H9 (cell line): ENCODE data around the gene SQOR. TPM values are rescaled to one million over a fixed set of nuclear protein-coding genes. Genes with fewer than 3 reads are reported as not detected.

Source experiments
- DNase-seq: peaks from one replicate; pipeline ENCODE4 v3.0.0-alpha.2; 2017
- H2AFZ ChIP-seq: one replicate; pipeline ENCODE4 v1.6.1; 2013; ENCODE audit warnings: mild to moderate bottlenecking, low read length, control low read depth, moderate library complexity
- H2AK5ac ChIP-seq: 2 replicates; pipeline ENCODE4 v1.6.1; 2013; ENCODE audit warnings: low read length, control low read depth, mixed read lengths; ENCODE audit not compliant: insufficient read length
- H2BK120ac ChIP-seq: one replicate; pipeline ENCODE4 v1.6.1; 2013; ENCODE audit warnings: low read depth, mild to moderate bottlenecking, low read length, control low read depth, inconsistent platforms; ENCODE audit not compliant: poor library complexity, severe bottlenecking
- H2BK12ac ChIP-seq: 2 replicates; pipeline ENCODE4 v1.6.1; 2013; ENCODE audit warnings: low read length, control low read depth, mixed read lengths, low read depth; ENCODE audit not compliant: insufficient read length
- H2BK15ac ChIP-seq: 2 replicates; pipeline ENCODE4 v1.6.1; 2013; ENCODE audit warnings: low read depth, low read length, control low read depth
- H2BK20ac ChIP-seq: one replicate; pipeline ENCODE4 v1.6.1; 2013; ENCODE audit warnings: low read depth, mild to moderate bottlenecking, low read length, control low read depth, inconsistent platforms; ENCODE audit not compliant: poor library complexity, severe bottlenecking
- H2BK5ac ChIP-seq: 2 replicates; pipeline ENCODE4 v1.6.1; 2013; ENCODE audit warnings: low read length, control low read depth, mixed read lengths; ENCODE audit not compliant: insufficient read length
- H3K14ac ChIP-seq: 2 replicates; pipeline ENCODE4 v1.6.1; 2013; ENCODE audit warnings: low read length, control low read depth; ENCODE audit not compliant: insufficient read depth
- H3K18ac ChIP-seq: 2 replicates; pipeline ENCODE4 v1.6.1; 2013; ENCODE audit warnings: low read depth, mild to moderate bottlenecking, mixed read lengths, low read length, control low read depth; ENCODE audit not compliant: insufficient read length
- H3K23ac ChIP-seq: 2 replicates; pipeline ENCODE4 v1.6.1; 2013; ENCODE audit warnings: low read length, control low read depth, mixed read lengths, low read depth; ENCODE audit not compliant: insufficient read length
- H3K23me2 ChIP-seq: 2 replicates; pipeline ENCODE4 v1.6.1; 2013; ENCODE audit warnings: low read depth, mild to moderate bottlenecking, mixed read lengths, low read length, control low read depth; ENCODE audit not compliant: insufficient read length, poor library complexity, severe bottlenecking
- H3K27ac ChIP-seq: 2 replicates; pipeline ENCODE4 v1.5.1; 2013; ENCODE audit warnings: low read length, control low read depth, mixed read lengths, low read depth; ENCODE audit not compliant: insufficient read length
- H3K27me3 ChIP-seq: 2 replicates; pipeline ENCODE4 v1.6.1; 2013; ENCODE audit warnings: low read length, control low read depth, inconsistent platforms; ENCODE audit not compliant: insufficient read depth
- H3K4ac ChIP-seq: 2 replicates; pipeline ENCODE4 v1.6.1; 2013; ENCODE audit warnings: low read depth, mild to moderate bottlenecking, control low read depth, inconsistent platforms, low read length, moderate library complexity
- H3K4me1 ChIP-seq: 2 replicates; pipeline ENCODE4 v1.6.1; 2013; ENCODE audit warnings: low read length, control low read depth, inconsistent platforms; ENCODE audit not compliant: insufficient read depth
- H3K4me2 ChIP-seq: 2 replicates; pipeline ENCODE4 v1.6.1; 2013; ENCODE audit warnings: low read length, control low read depth, mixed read lengths; ENCODE audit not compliant: insufficient read length, insufficient read depth
- H3K56ac ChIP-seq: 2 replicates; pipeline ENCODE4 v1.6.1; 2013; ENCODE audit warnings: low read depth, mild to moderate bottlenecking, mixed read lengths, low read length, control low read depth; ENCODE audit not compliant: insufficient read length
- H3K79me1 ChIP-seq: 2 replicates; pipeline ENCODE4 v1.6.1; 2013; ENCODE audit warnings: low read depth, mild to moderate bottlenecking, moderate library complexity, low read length, control low read depth, inconsistent platforms; ENCODE audit not compliant: insufficient read depth, poor library complexity, severe bottlenecking
- H3K79me2 ChIP-seq: 2 replicates; pipeline ENCODE4 v1.6.1; 2013; ENCODE audit warnings: low read length, control low read depth, inconsistent platforms; ENCODE audit not compliant: insufficient read depth
- H3K9ac ChIP-seq: 2 replicates; pipeline ENCODE4 v1.6.1; 2013; ENCODE audit warnings: low read length, control low read depth, mixed read lengths; ENCODE audit not compliant: insufficient read length; ENCODE audit errors: extremely low read depth
- H3K9me3 ChIP-seq: one replicate; pipeline ENCODE4 v1.6.1; 2013; ENCODE audit warnings: low read depth, low read length, inconsistent platforms; ENCODE audit not compliant: control insufficient read depth
- H3T11ph ChIP-seq: one replicate; pipeline ENCODE4 v1.6.1; 2013; ENCODE audit warnings: mild to moderate bottlenecking, low read length, control low read depth, inconsistent platforms
- H4K20me1 ChIP-seq: one replicate; pipeline ENCODE4 v1.6.1; 2013; ENCODE audit not compliant: control insufficient read depth, insufficient read length, insufficient read depth
- H4K5ac ChIP-seq: 2 replicates; pipeline ENCODE4 v1.6.1; 2013; ENCODE audit warnings: low read depth, mild to moderate bottlenecking, mixed read lengths, low read length, control low read depth; ENCODE audit not compliant: insufficient read length
- H4K8ac ChIP-seq: replicated peaks from 2 replicates; pipeline ENCODE4 v1.6.1; 2013; ENCODE audit warnings: low read length, control low read depth, mixed read lengths, low read depth; ENCODE audit not compliant: insufficient read length
- H4K91ac ChIP-seq: 2 replicates; pipeline ENCODE4 v1.6.1; 2013; ENCODE audit warnings: low read depth, mild to moderate bottlenecking, moderate library complexity, mixed read lengths, low read length, control low read depth; ENCODE audit not compliant: insufficient read length
- H3K27ac Mint-ChIP-seq, 3 experiments: 2 replicates in 2 of 3; 3 replicates in 1 of 3; pipeline ENCODE4 v1.8.0; 2020 to 2021; ENCODE audit warnings: mixed read lengths in 3 of 3, mild to moderate bottlenecking in 1 of 3, moderate library complexity in 1 of 3
- H3K27me3 Mint-ChIP-seq: 2 replicates; pipeline ENCODE4 v1.8.0; 2021; ENCODE audit warnings: low read depth, mild to moderate bottlenecking, moderate library complexity, mixed read lengths
- H3K36me3 Mint-ChIP-seq, 3 experiments: 2 replicates in 2 of 3; 3 replicates in 1 of 3; pipeline ENCODE4 v1.8.0; 2020 to 2021; ENCODE audit warnings: low read depth in 3 of 3, mixed read lengths in 3 of 3; ENCODE audit not compliant: insufficient read depth in 1 of 3
- H3K4me1 Mint-ChIP-seq, 2 experiments: 2 replicates each; pipeline ENCODE4 v1.8.0; 2020; ENCODE audit warnings: mixed read lengths in 2 of 2
- H3K4me3 Mint-ChIP-seq, 2 experiments: 2 replicates in 1 of 2; 3 replicates in 1 of 2; pipeline ENCODE4 v1.8.0; 2020 to 2021; ENCODE audit warnings: mild to moderate bottlenecking in 2 of 2, mixed read lengths in 2 of 2, moderate library complexity in 1 of 2
- H3K9me3 Mint-ChIP-seq, 2 experiments: 2 replicates in 1 of 2; 3 replicates in 1 of 2; pipeline ENCODE4 v1.8.0; 2020; ENCODE audit warnings: mild to moderate bottlenecking in 2 of 2, mixed read lengths in 2 of 2, moderate library complexity in 1 of 2
- WGBS: extraction: QIAGEN DNeasy Blood & Tissue Kit; methylation state at CpG from one replicate; pipeline ENCODE4 v1.1.7; 2013; ENCODE audit warnings: missing lambda C conversion rate, low lambda C conversion rate, mixed read lengths; ENCODE audit not compliant: insufficient read length; ENCODE audit errors: extremely low coverage; 5-methylcytosine and 5-hydroxymethylcytosine counted together
- total RNA-seq: library from RNA; stranded (reverse); gene quantifications from 2 replicates; pipeline ENCODE4 v1.2.1, GENCODE V29; 2021
- TF ChIP-seq, protein P1 (sequence below): fragments of 200-600 bp; sonication (generic); conservative IDR thresholded peaks from 3 replicates; pipeline ENCODE4 v1.8.0; 2021; ENCODE audit warnings: antibody characterized with exemption, mild to moderate bottlenecking

Gene SQOR
- total RNA-seq, 1 experiment from 2014 or later = 0.17 TPM

DNA sequence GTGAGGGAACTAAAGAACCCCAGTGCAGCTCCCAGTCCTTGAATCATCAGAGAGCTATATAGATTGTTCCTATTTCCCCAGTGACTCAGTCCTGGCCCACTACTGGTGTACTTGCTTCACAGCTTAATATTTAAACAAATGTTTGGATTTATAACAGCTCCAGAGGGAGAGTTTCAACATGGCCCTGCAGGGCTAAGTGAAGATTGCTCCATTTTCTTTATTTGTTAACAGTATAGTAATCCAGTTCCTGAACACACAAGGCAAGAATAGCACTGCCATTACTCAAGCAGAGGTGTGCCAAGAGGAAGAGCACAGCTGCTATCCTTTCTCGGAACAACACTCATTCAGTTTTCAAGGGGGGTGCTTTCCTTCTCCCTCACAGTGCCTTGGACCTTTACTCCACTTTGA is 6.5 kb downstream of the SQOR start:
- Histone ChIP-seq H3T11ph (no peak overlapping the region), H2AFZ (no peak overlapping the region), H3K23ac (no peak overlapping the region), H2BK12ac (no peak overlapping the region), H3K9me3 (no peaks in the 10 kb centered on the region), H3K27ac (no peak overlapping the region), H3K4ac (no peak overlapping the region), H4K5ac (no peak overlapping the region), H2BK20ac (no peak overlapping the region), H2AK5ac (no peak overlapping the region), H4K20me1 (no peaks in the 10 kb centered on the region), H3K79me2 (no peaks in the 10 kb centered on the region), H3K23me2 (no peaks in the 10 kb centered on the region), H3K56ac (no peak overlapping the region), H3K4me2 (no peak overlapping the region), H3K27me3 (no peaks in the 10 kb centered on the region), H3K18ac (no peak overlapping the region), H3K79me1 (no peaks in the 10 kb centered on the region), H4K8ac (no peak overlapping the region), H3K9ac (no peak overlapping the region), H2BK120ac (no peak overlapping the region), H3K14ac (no peak overlapping the region), H2BK15ac (no peak overlapping the region), H3K4me1 (no peaks in the 10 kb centered on the region), H4K91ac (no peak overlapping the region), H2BK5ac (no peak overlapping the region)
- H3K4me1 Mint-ChIP-seq = peaks cover 0 to 4% of the 10 kb centered on the region in 2 experiments; a peak in 1 of 4 replicates
- no peak for DNase-seq
- no peak overlapping the region for H3K4me3 Mint-ChIP-seq
- H3K36me3 Mint-ChIP-seq = no peaks in the 10 kb centered on the region
- no peak overlapping the region for H3K27ac Mint-ChIP-seq
- TF ChIP-seq, protein P1, sequence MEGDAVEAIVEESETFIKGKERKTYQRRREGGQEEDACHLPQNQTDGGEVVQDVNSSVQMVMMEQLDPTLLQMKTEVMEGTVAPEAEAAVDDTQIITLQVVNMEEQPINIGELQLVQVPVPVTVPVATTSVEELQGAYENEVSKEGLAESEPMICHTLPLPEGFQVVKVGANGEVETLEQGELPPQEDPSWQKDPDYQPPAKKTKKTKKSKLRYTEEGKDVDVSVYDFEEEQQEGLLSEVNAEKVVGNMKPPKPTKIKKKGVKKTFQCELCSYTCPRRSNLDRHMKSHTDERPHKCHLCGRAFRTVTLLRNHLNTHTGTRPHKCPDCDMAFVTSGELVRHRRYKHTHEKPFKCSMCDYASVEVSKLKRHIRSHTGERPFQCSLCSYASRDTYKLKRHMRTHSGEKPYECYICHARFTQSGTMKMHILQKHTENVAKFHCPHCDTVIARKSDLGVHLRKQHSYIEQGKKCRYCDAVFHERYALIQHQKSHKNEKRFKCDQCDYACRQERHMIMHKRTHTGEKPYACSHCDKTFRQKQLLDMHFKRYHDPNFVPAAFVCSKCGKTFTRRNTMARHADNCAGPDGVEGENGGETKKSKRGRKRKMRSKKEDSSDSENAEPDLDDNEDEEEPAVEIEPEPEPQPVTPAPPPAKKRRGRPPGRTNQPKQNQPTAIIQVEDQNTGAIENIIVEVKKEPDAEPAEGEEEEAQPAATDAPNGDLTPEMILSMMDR = no peak
- H3K27me3 Mint-ChIP-seq = peaks cover 57% of the 10 kb centered on the region
- no peaks in the 10 kb centered on the region for H3K9me3 Mint-ChIP-seq
- WGBS = no CpG with 5 or more reads among the region's 1 CpG
